Smooth muscle cell (in vitro differentiated cells): Measurements from ENCODE around the gene DYSF. TPM values are rescaled to one million over a fixed set of nuclear protein-coding genes. Genes with fewer than 3 reads are reported as not detected.

Source experiments
- DNase-seq: peaks from one replicate; lab custom pipeline; 2025; ENCODE audit not compliant: unreplicated experiment; lab: John Stamatoyannopoulos, UW
- H2AFZ ChIP-seq: fragments of 200-600 bp; sonication (generic); 2 replicates; pipeline ENCODE4 v1.6.0; 2016; ENCODE audit warnings: antibody characterized with exemption, low read depth, mild to moderate bottlenecking
- H3F3A ChIP-seq: fragments of 200-600 bp; sonication (generic); 2 replicates; pipeline ENCODE4 v1.6.0; 2017; ENCODE audit warnings: antibody characterized with exemption, low read depth
- H3K27ac ChIP-seq: fragments of 200-600 bp; sonication (generic); 2 replicates; pipeline ENCODE4 v1.5.1; 2016; ENCODE audit warnings: low read depth, mild to moderate bottlenecking
- H3K27me3 ChIP-seq: fragments of 200-600 bp; sonication (generic); 2 replicates; pipeline ENCODE4 v1.6.1; 2016; ENCODE audit warnings: low read depth, mild to moderate bottlenecking
- H3K36me3 ChIP-seq: fragments of 200-600 bp; sonication (generic); 2 replicates; pipeline ENCODE4 v1.5.1; 2016; ENCODE audit warnings: low read depth
- H3K4me1 ChIP-seq: fragments of 200-600 bp; sonication (generic); 2 replicates; pipeline ENCODE4 v1.5.1; 2016; ENCODE audit warnings: low read depth
- H3K4me2 ChIP-seq: fragments of 200-600 bp; sonication (generic); 2 replicates; pipeline ENCODE4 v1.6.0; 2016; ENCODE audit warnings: mild to moderate bottlenecking
- H3K4me3 ChIP-seq: fragments of 200-600 bp; sonication (generic); 2 replicates; pipeline ENCODE4 v1.5.1; 2016; ENCODE audit warnings: mild to moderate bottlenecking
- H3K79me2 ChIP-seq: fragments of 200-600 bp; sonication (generic); 2 replicates; pipeline ENCODE4 v1.6.0; 2016; ENCODE audit warnings: low read depth, mild to moderate bottlenecking
- H3K9ac ChIP-seq: fragments of 200-600 bp; sonication (generic); 2 replicates; pipeline ENCODE4 v1.6.0; 2016; ENCODE audit warnings: low read depth
- H3K9me3 ChIP-seq: fragments of 200-600 bp; sonication (generic); replicated peaks from 2 replicates; pipeline ENCODE4 v1.5.1; 2016; ENCODE audit warnings: low read depth
- H4K20me1 ChIP-seq: fragments of 200-600 bp; sonication (generic); 2 replicates; pipeline ENCODE4 v1.6.0; 2016; ENCODE audit warnings: low read depth
- CTCF ChIP-seq: fragments of 200-600 bp; sonication (generic); IDR thresholded peaks from 2 replicates; pipeline ENCODE4 v1.5.1; 2017; ENCODE audit warnings: borderline replicate concordance, mild to moderate bottlenecking, antibody characterized with exemption; ENCODE audit not compliant: insufficient read depth, poor library complexity, severe bottlenecking
- WGBS: methylation state at CpG from one replicate; pipeline ENCODE4 v1.1.7; 2016; ENCODE audit warnings: low lambda C conversion rate; 5-methylcytosine and 5-hydroxymethylcytosine counted together
- polyA plus RNA-seq: library from polyadenylated mRNA; unstranded; fragments of >200 nt; fragmentation: Nextera tagmentation; extraction: Ambion mirVana; gene quantifications from 2 replicates; pipeline ENCODE4 v1.2.1, GENCODE V29; 2016
- total RNA-seq: library from RNA; depleted of rRNA; stranded (reverse); fragments of >200 nt; gene quantifications from 2 replicates; pipeline ENCODE4 v1.2.3, GENCODE V29; 2014

The DYSF gene
- total and polyA plus RNA-seq, 2 experiments from 2014 or later = 0.64 to 1.6 TPM

- WGBS = 89% methylated on average over 9 of the region's 9 CpGs
- H3K9me3 ChIP-seq = no peaks in the 10 kb centered on the region
- H2AFZ ChIP-seq = no peak overlapping the region
- no peak overlapping the region for H3K4me2 ChIP-seq
- H3K9ac ChIP-seq = no peak overlapping the region
- H4K20me1 ChIP-seq = no peaks in the 10 kb centered on the region
- no peaks in the 10 kb centered on the region for H3K4me1 ChIP-seq
- no peak for TF ChIP-seq CTCF
- H3K79me2 ChIP-seq = no peaks in the 10 kb centered on the region
- H3F3A ChIP-seq = no peaks in the 10 kb centered on the region
- no peak overlapping the region for H3K27ac ChIP-seq
- no peaks in the 10 kb centered on the region for H3K27me3 ChIP-seq
- DNase-seq = no peak
- no peaks in the 10 kb centered on the region for H3K36me3 ChIP-seq
- H3K4me3 ChIP-seq = no peak overlapping the region
These were observed 51.9 kb downstream of the DYSF start for GRCh38 chr2:71505086-71505769.

- Histone ChIP-seq H3K27me3 (no peaks in the 10 kb centered on the region), H3K4me2 (no peak overlapping the region), H3K9ac (no peak overlapping the region), H3F3A (no peaks in the 10 kb centered on the region), H3K4me3 (no peak overlapping the region), H4K20me1 (no peaks in the 10 kb centered on the region), H3K4me1 (no peaks in the 10 kb centered on the region), H2AFZ (no peak overlapping the region), H3K79me2 (no peaks in the 10 kb centered on the region), H3K36me3 (no peaks in the 10 kb centered on the region), H3K9me3 (no peaks in the 10 kb centered on the region), H3K27ac (no peak overlapping the region)
- no peak for TF ChIP-seq CTCF
- 94% methylated on average over 8 of the region's 8 CpGs for WGBS
- no peak for DNase-seq
These were observed 52.4 kb downstream of the DYSF start for GRCh38 chr2:71505770-71506140.

GRCh38 chr2:71506222-71507153 lies 53.1 kb downstream of the DYSF start:
- Histone ChIP-seq H3K36me3 (no peaks in the 10 kb centered on the region), H3K27ac (no peak overlapping the region), H2AFZ (no peak overlapping the region), H3K4me1 (no peaks in the 10 kb centered on the region), H3K27me3 (no peaks in the 10 kb centered on the region), H3K9ac (no peak overlapping the region), H3K9me3 (no peaks in the 10 kb centered on the region), H4K20me1 (no peaks in the 10 kb centered on the region), H3K4me3 (no peak overlapping the region), H3K4me2 (no peak overlapping the region), H3K79me2 (no peaks in the 10 kb centered on the region), H3F3A (no peaks in the 10 kb centered on the region)
- no peak for TF ChIP-seq CTCF
- WGBS = 83% methylated on average over 20 of the region's 20 CpGs
- no peak for DNase-seq
